Tibial artery (tissue), 4 donors: ENCODE results near the gene RRAGA.
"Not testable (repeated sequence)": the region's sequence is repeated elsewhere in the genome, so short reads cannot be mapped to it uniquely, and the experiment has no call there.

Experiments
- DNase-seq, 2 donors: peaks; one replicate each; pipeline ENCODE4 v3.0.0-alpha.2; 2019
- H3K27ac ChIP-seq, 2 donors: fragments of 200-600 bp; sonication (generic) in 1 of 2; 1 replicate in 1 of 2; 2 replicates in 1 of 2; pipeline ENCODE4 v1.5.1; 2018 to 2019; ENCODE audit warnings: mild to moderate bottlenecking in 1 of 2
- H3K27me3 ChIP-seq, 2 donors: fragments of 200-600 bp; sonication (generic) in 1 of 2; one replicate each; pipeline versions ENCODE4 v1.5.1 to v1.6.0; 2016 to 2019
- H3K36me3 ChIP-seq, 3 donors: fragments of 200-600 bp; sonication (generic) in 2 of 3; one replicate each; pipeline ENCODE4 v1.5.1; 2016 to 2019; ENCODE audit warnings: mild to moderate bottlenecking in 2 of 3
- H3K4me1 ChIP-seq, 4 donors: fragments of 200-600 bp; sonication (generic) in 2 of 4; 1 replicate in 3 of 4; 2 replicates in 1 of 4; pipeline ENCODE4 v1.5.1; 2016 to 2019
- H3K4me3 ChIP-seq, 2 donors: fragments of 200-600 bp; sonication (generic) in 1 of 2; 1 replicate in 1 of 2; 2 replicates in 1 of 2; pipeline ENCODE4 v1.5.1; 2018 to 2019; ENCODE audit warnings: mild to moderate bottlenecking in 2 of 2
- H3K9me3 ChIP-seq, 3 donors: fragments of 200-600 bp; sonication (generic) in 1 of 3; one replicate each; pipeline ENCODE4 v1.5.1; 2016 to 2019
- intact Hi-C: fragments of 100-400 bp; cut with DNase I; formaldehyde crosslinking; loops from one replicate; pipeline ENCODE4 v1.15.0; 2023; ENCODE audit warnings: low total_unique reads
- TF ChIP-seq, protein P1 (sequence below), 2 experiments: fragments of 200-600 bp in 1 of 2; fragments of 450-650 bp in 1 of 2; IDR thresholded peaks; one replicate each; pipeline ENCODE4 v1.5.1; 2017 to 2019; ENCODE audit warnings: antibody characterized with exemption in 2 of 2, mild to moderate bottlenecking in 1 of 2, moderate library complexity in 1 of 2

The RRAGA gene

GRCh38 chr9:19087106-19088000 is 38.1 kb downstream of the RRAGA start:
- Histone ChIP-seq H3K9me3 (no peaks in the 10 kb centered on the region), H3K4me3 (no peak overlapping the region), H3K27me3 (no peaks in the 10 kb centered on the region), H3K4me1 (no peaks in the 10 kb centered on the region), H3K27ac (no peak overlapping the region), H3K36me3 (peaks cover 54 to 76% (median 59%) of the 10 kb centered on the region in 3 donors)
- DNase-seq: no peak
- intact Hi-C loops: no loop called here
- TF ChIP-seq, protein P1, sequence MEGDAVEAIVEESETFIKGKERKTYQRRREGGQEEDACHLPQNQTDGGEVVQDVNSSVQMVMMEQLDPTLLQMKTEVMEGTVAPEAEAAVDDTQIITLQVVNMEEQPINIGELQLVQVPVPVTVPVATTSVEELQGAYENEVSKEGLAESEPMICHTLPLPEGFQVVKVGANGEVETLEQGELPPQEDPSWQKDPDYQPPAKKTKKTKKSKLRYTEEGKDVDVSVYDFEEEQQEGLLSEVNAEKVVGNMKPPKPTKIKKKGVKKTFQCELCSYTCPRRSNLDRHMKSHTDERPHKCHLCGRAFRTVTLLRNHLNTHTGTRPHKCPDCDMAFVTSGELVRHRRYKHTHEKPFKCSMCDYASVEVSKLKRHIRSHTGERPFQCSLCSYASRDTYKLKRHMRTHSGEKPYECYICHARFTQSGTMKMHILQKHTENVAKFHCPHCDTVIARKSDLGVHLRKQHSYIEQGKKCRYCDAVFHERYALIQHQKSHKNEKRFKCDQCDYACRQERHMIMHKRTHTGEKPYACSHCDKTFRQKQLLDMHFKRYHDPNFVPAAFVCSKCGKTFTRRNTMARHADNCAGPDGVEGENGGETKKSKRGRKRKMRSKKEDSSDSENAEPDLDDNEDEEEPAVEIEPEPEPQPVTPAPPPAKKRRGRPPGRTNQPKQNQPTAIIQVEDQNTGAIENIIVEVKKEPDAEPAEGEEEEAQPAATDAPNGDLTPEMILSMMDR (IDR thresholded peaks at IDR 0.05): no peak

GRCh38 chr9:19097431-19097830 is 48.2 kb downstream of the RRAGA start:
- H3K27ac ChIP-seq, intact Hi-C loops, H3K4me3 ChIP-seq, H3K27me3 ChIP-seq, DNase-seq, H3K9me3 ChIP-seq: not testable (repeated sequence)
- Histone ChIP-seq H3K36me3 (peaks cover 16 to 28% (median 21%) of the 10 kb centered on the region in 3 donors), H3K4me1 (peaks cover 0 to 13% (median 12%) of the 10 kb centered on the region in 4 donors)
